GM12872 (cell line): ENCODE results near the gene NUDT14.

Experiments used
- TF ChIP-seq, protein P1 (sequence below): IDR thresholded peaks from 3 replicates; pipeline ENCODE4 v1.5.1; 2011; ENCODE audit warnings: low read depth, mild to moderate bottlenecking, low read length, moderate library complexity; ENCODE audit not compliant: insufficient read depth

The NUDT14 gene

DNA sequence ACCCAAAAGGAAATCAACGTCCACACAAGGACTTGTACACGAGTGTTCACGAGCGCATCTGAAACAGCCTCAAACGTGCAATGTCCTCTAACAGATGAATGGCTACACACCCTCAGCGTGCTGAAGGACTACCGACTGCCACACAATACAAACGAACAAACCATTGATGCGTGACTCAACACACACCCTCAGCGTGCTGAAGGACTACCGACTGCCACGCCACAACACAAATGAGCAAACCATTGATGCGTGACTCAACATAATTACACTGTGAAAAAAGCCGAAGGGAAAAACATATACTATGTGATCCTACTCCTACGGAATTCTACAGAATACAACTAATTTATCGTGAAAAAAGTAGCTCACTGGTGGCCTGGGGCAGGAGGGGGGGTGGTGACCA is 42.1 kb upstream of the NUDT14 start:
- TF ChIP-seq, protein P1, sequence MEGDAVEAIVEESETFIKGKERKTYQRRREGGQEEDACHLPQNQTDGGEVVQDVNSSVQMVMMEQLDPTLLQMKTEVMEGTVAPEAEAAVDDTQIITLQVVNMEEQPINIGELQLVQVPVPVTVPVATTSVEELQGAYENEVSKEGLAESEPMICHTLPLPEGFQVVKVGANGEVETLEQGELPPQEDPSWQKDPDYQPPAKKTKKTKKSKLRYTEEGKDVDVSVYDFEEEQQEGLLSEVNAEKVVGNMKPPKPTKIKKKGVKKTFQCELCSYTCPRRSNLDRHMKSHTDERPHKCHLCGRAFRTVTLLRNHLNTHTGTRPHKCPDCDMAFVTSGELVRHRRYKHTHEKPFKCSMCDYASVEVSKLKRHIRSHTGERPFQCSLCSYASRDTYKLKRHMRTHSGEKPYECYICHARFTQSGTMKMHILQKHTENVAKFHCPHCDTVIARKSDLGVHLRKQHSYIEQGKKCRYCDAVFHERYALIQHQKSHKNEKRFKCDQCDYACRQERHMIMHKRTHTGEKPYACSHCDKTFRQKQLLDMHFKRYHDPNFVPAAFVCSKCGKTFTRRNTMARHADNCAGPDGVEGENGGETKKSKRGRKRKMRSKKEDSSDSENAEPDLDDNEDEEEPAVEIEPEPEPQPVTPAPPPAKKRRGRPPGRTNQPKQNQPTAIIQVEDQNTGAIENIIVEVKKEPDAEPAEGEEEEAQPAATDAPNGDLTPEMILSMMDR, result no peak

DNA sequence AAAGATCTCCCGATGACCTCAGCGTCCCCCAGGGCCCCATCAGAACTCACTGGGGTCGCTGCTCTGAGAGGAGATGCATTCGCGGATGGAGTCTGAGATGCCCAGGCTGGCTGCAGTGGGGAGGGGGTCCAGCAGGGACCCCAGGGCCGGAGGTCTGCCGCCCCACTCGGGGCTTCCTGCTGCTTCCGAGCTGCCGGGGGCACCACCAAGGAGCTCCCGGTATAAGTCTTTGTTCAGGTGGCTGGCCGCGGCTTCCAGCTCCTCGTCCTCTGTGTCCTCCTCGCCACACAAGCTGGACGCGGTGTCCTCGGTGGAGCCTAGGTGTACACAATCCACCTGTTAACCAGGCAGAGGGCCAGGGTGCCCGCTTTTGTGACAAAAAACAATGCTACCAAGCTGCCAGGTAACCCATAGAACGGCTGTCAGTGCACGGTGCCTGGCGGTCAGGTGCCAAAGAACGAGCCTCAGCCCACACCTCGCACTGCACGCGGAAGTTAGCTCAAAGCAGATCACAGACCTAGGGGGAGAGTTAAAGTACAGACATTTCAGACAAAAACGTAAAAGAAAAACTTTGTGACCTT is 40.6 kb upstream of the NUDT14 start:
- TF ChIP-seq, protein P1, result no peak

DNA sequence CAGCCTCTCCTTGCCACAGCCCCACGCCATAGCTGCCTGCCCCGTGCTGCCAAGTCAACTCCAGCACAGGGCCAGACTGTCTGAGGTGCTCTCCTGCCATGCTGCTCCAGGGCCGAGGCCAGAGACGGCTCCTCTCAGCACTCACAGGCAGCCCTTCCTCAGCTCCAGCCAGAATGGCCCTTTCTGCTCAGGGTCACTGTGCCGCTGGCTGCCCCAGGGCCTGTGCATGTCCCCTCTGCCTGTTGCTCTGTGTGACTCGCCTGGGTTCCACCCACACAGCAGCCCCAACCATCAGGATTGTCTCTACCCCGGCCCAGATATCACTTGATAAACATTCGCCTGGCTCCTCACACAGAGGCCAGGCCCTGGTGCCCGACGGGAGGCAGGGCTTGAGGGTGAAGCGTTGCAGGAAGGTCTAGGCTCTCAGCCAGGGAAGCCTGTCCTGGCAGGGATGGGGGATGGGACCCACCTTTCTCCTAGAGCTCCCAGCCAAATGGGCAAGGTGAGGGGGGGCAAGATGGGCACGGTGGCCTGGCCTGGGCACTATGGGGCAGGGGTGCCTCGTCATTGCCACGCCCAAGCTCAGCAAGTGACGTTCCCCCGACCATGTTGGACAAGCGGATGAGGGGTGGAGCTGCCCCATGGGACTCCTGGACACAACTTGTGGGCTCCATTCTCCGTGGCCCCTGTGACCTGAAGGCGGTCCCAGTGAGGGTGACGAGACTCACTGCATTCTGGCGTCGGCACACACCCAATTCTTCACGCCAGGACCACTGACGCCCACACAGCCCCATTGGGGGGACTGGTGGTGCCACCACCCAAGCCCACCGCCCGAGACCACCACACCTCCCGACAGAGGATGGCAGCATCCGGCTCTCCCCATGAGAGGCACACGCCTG is 39.8 kb upstream of the NUDT14 start:
- TF ChIP-seq, protein P1, result no peak

DNA sequence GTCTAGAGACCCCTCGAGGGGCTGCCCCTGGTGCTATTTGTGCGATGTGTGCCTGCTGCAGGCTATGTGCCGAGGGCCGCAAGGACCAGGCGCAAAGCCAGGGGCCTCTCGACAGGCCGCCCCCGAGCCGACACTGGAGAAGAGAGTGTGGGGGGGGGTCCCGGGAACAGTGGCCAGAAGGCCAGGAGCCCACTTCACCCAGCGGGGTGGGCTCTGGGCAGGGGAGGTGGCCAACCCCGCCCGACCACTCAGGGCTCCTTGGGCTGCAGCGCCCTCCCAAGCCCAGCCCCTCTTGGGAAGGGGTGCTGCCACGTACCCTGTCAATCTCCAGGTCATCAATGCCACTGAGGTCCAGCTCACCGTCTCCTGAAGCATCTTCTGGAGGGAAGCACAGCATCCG is 38.6 kb upstream of the NUDT14 start:
- TF ChIP-seq, protein P1, result no peak

DNA sequence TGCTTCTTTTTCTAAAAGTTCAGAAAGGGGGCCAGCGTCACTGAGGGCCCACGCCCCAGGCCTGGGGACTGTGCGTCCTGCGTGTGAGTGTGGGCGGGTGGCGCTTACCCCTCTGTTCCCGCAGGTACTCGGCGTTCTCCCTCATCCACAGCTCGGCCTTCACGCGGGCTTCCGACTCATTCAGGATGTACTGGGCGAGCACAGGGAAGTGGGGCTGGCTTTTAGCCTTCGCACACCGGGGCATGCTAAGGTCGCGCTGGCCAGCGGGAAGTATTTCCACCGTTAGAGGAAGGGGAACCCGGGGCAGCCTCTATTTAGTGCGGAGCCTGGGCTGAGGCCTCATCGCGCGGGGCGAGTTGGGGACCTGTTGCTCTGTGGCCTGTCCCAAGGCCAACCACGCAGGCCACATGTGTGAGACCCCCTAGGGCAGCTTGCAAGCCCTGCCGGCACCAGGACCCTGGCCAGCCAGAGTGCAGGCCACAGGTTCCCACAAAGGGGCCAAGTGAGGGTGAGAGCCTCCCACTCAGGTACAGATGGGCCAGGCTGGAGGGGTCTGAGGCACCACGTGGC is 38.0 kb upstream of the NUDT14 start:
- TF ChIP-seq, protein P1, result no peak

GRCh38 chr14:105218611-105219010 is 37.5 kb upstream of the NUDT14 start:
- TF ChIP-seq, protein P1, result no peak

DNA sequence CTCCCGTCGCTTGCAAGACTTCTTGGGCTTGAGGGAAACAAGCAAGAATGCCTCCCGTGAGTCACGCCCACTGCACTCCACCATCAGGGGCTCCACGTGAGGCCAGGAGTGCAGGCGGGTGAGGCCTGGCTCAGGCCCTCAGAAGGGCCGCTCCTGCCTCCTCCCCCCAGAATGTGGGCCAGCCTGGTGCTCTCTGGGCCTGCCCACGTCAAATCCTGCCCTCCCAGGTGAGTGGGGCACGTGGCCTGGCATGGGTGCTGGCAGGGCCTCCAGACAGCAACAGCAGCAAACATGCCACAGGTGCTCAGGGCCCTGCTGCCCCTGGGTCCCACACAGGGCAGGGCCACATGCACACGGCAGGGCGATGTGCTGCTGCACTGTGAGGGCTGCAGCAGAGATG is 36.7 kb upstream of the NUDT14 start:
- TF ChIP-seq, protein P1, result no peak
